H9 (cell line): ENCODE measurements around the gene LYST. TPM values are rescaled to one million over a fixed set of nuclear protein-coding genes. Genes with fewer than 3 reads are reported as not detected.

ENCODE experiments used
- DNase-seq: peaks from one replicate; pipeline ENCODE4 v3.0.0-alpha.2; 2017
- H2AFZ ChIP-seq: one replicate; pipeline ENCODE4 v1.6.1; 2013; ENCODE audit warnings: mild to moderate bottlenecking, low read length, control low read depth, moderate library complexity
- H2AK5ac ChIP-seq: 2 replicates; pipeline ENCODE4 v1.6.1; 2013; ENCODE audit warnings: low read length, control low read depth, mixed read lengths; ENCODE audit not compliant: insufficient read length
- H2BK120ac ChIP-seq: one replicate; pipeline ENCODE4 v1.6.1; 2013; ENCODE audit warnings: low read depth, mild to moderate bottlenecking, low read length, control low read depth, inconsistent platforms; ENCODE audit not compliant: poor library complexity, severe bottlenecking
- H2BK12ac ChIP-seq: 2 replicates; pipeline ENCODE4 v1.6.1; 2013; ENCODE audit warnings: low read length, control low read depth, mixed read lengths, low read depth; ENCODE audit not compliant: insufficient read length
- H2BK15ac ChIP-seq: 2 replicates; pipeline ENCODE4 v1.6.1; 2013; ENCODE audit warnings: low read depth, low read length, control low read depth
- H2BK20ac ChIP-seq: one replicate; pipeline ENCODE4 v1.6.1; 2013; ENCODE audit warnings: low read depth, mild to moderate bottlenecking, low read length, control low read depth, inconsistent platforms; ENCODE audit not compliant: poor library complexity, severe bottlenecking
- H2BK5ac ChIP-seq: 2 replicates; pipeline ENCODE4 v1.6.1; 2013; ENCODE audit warnings: low read length, control low read depth, mixed read lengths; ENCODE audit not compliant: insufficient read length
- H3K14ac ChIP-seq: 2 replicates; pipeline ENCODE4 v1.6.1; 2013; ENCODE audit warnings: low read length, control low read depth; ENCODE audit not compliant: insufficient read depth
- H3K18ac ChIP-seq: 2 replicates; pipeline ENCODE4 v1.6.1; 2013; ENCODE audit warnings: low read depth, mild to moderate bottlenecking, mixed read lengths, low read length, control low read depth; ENCODE audit not compliant: insufficient read length
- H3K23ac ChIP-seq: 2 replicates; pipeline ENCODE4 v1.6.1; 2013; ENCODE audit warnings: low read length, control low read depth, mixed read lengths, low read depth; ENCODE audit not compliant: insufficient read length
- H3K23me2 ChIP-seq: 2 replicates; pipeline ENCODE4 v1.6.1; 2013; ENCODE audit warnings: low read depth, mild to moderate bottlenecking, mixed read lengths, low read length, control low read depth; ENCODE audit not compliant: insufficient read length, poor library complexity, severe bottlenecking
- H3K27ac ChIP-seq: 2 replicates; pipeline ENCODE4 v1.5.1; 2013; ENCODE audit warnings: low read length, control low read depth, mixed read lengths, low read depth; ENCODE audit not compliant: insufficient read length
- H3K27me3 ChIP-seq: 2 replicates; pipeline ENCODE4 v1.6.1; 2013; ENCODE audit warnings: low read length, control low read depth, inconsistent platforms; ENCODE audit not compliant: insufficient read depth
- H3K4ac ChIP-seq: 2 replicates; pipeline ENCODE4 v1.6.1; 2013; ENCODE audit warnings: low read depth, mild to moderate bottlenecking, control low read depth, inconsistent platforms, low read length, moderate library complexity
- H3K4me1 ChIP-seq: 2 replicates; pipeline ENCODE4 v1.6.1; 2013; ENCODE audit warnings: low read length, control low read depth, inconsistent platforms; ENCODE audit not compliant: insufficient read depth
- H3K4me2 ChIP-seq: 2 replicates; pipeline ENCODE4 v1.6.1; 2013; ENCODE audit warnings: low read length, control low read depth, mixed read lengths; ENCODE audit not compliant: insufficient read length, insufficient read depth
- H3K56ac ChIP-seq: 2 replicates; pipeline ENCODE4 v1.6.1; 2013; ENCODE audit warnings: low read depth, mild to moderate bottlenecking, mixed read lengths, low read length, control low read depth; ENCODE audit not compliant: insufficient read length
- H3K79me1 ChIP-seq: 2 replicates; pipeline ENCODE4 v1.6.1; 2013; ENCODE audit warnings: low read depth, mild to moderate bottlenecking, moderate library complexity, low read length, control low read depth, inconsistent platforms; ENCODE audit not compliant: insufficient read depth, poor library complexity, severe bottlenecking
- H3K79me2 ChIP-seq: 2 replicates; pipeline ENCODE4 v1.6.1; 2013; ENCODE audit warnings: low read length, control low read depth, inconsistent platforms; ENCODE audit not compliant: insufficient read depth
- H3K9ac ChIP-seq: 2 replicates; pipeline ENCODE4 v1.6.1; 2013; ENCODE audit warnings: low read length, control low read depth, mixed read lengths; ENCODE audit not compliant: insufficient read length; ENCODE audit errors: extremely low read depth
- H3K9me3 ChIP-seq: one replicate; pipeline ENCODE4 v1.6.1; 2013; ENCODE audit warnings: low read depth, low read length, inconsistent platforms; ENCODE audit not compliant: control insufficient read depth
- H3T11ph ChIP-seq: one replicate; pipeline ENCODE4 v1.6.1; 2013; ENCODE audit warnings: mild to moderate bottlenecking, low read length, control low read depth, inconsistent platforms
- H4K20me1 ChIP-seq: one replicate; pipeline ENCODE4 v1.6.1; 2013; ENCODE audit not compliant: control insufficient read depth, insufficient read length, insufficient read depth
- H4K5ac ChIP-seq: 2 replicates; pipeline ENCODE4 v1.6.1; 2013; ENCODE audit warnings: low read depth, mild to moderate bottlenecking, mixed read lengths, low read length, control low read depth; ENCODE audit not compliant: insufficient read length
- H4K8ac ChIP-seq: replicated peaks from 2 replicates; pipeline ENCODE4 v1.6.1; 2013; ENCODE audit warnings: low read length, control low read depth, mixed read lengths, low read depth; ENCODE audit not compliant: insufficient read length
- H4K91ac ChIP-seq: 2 replicates; pipeline ENCODE4 v1.6.1; 2013; ENCODE audit warnings: low read depth, mild to moderate bottlenecking, moderate library complexity, mixed read lengths, low read length, control low read depth; ENCODE audit not compliant: insufficient read length
- H3K27ac Mint-ChIP-seq, 3 experiments: 2 replicates in 2 of 3; 3 replicates in 1 of 3; pipeline ENCODE4 v1.8.0; 2020 to 2021; ENCODE audit warnings: mixed read lengths in 3 of 3, mild to moderate bottlenecking in 1 of 3, moderate library complexity in 1 of 3
- H3K27me3 Mint-ChIP-seq: 2 replicates; pipeline ENCODE4 v1.8.0; 2021; ENCODE audit warnings: low read depth, mild to moderate bottlenecking, moderate library complexity, mixed read lengths
- H3K36me3 Mint-ChIP-seq, 3 experiments: 2 replicates in 2 of 3; 3 replicates in 1 of 3; pipeline ENCODE4 v1.8.0; 2020 to 2021; ENCODE audit warnings: low read depth in 3 of 3, mixed read lengths in 3 of 3; ENCODE audit not compliant: insufficient read depth in 1 of 3
- H3K4me1 Mint-ChIP-seq, 2 experiments: 2 replicates each; pipeline ENCODE4 v1.8.0; 2020; ENCODE audit warnings: mixed read lengths in 2 of 2
- H3K4me3 Mint-ChIP-seq, 2 experiments: 2 replicates in 1 of 2; 3 replicates in 1 of 2; pipeline ENCODE4 v1.8.0; 2020 to 2021; ENCODE audit warnings: mild to moderate bottlenecking in 2 of 2, mixed read lengths in 2 of 2, moderate library complexity in 1 of 2
- H3K9me3 Mint-ChIP-seq, 2 experiments: 2 replicates in 1 of 2; 3 replicates in 1 of 2; pipeline ENCODE4 v1.8.0; 2020; ENCODE audit warnings: mild to moderate bottlenecking in 2 of 2, mixed read lengths in 2 of 2, moderate library complexity in 1 of 2
- WGBS: extraction: QIAGEN DNeasy Blood & Tissue Kit; methylation state at CpG from one replicate; pipeline ENCODE4 v1.1.7; 2013; ENCODE audit warnings: missing lambda C conversion rate, low lambda C conversion rate, mixed read lengths; ENCODE audit not compliant: insufficient read length; ENCODE audit errors: extremely low coverage; 5-methylcytosine and 5-hydroxymethylcytosine counted together
- total RNA-seq: library from RNA; stranded (reverse); gene quantifications from 2 replicates; pipeline ENCODE4 v1.2.1, GENCODE V29; 2021
- TF ChIP-seq, protein P1 (sequence below): fragments of 200-600 bp; sonication (generic); conservative IDR thresholded peaks from 3 replicates; pipeline ENCODE4 v1.8.0; 2021; ENCODE audit warnings: antibody characterized with exemption, mild to moderate bottlenecking

Gene LYST
- total RNA-seq, 1 experiment from 2014 or later = 0.13 TPM

DNA sequence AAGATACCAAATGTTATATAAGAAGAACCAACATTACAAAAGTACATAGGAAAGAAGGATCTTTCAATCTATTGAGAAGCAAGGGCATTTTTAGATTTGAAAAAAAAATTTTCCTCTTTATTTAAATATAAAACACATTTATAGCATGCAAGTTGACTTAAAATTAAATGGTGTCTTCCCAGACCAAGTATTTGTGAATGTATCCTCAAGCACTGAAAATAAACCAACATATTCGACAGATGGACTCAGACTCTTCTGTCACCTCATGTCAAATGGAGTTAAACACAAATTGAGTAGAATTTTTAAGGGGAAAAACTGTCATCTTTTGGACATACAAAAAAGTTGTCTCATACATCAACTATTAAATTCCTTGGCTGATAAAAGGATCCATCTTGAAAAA is 140.1 kb downstream of the LYST start:
- Histone ChIP-seq H3K4me1 (no peaks in the 10 kb centered on the region), H3T11ph (no peak overlapping the region), H3K9ac (no peak overlapping the region), H3K56ac (no peak overlapping the region), H3K23me2 (no peaks in the 10 kb centered on the region), H2BK20ac (no peak overlapping the region), H2AFZ (no peak overlapping the region), H4K8ac (no peak overlapping the region), H4K20me1 (no peaks in the 10 kb centered on the region), H3K23ac (no peak overlapping the region), H3K4ac (no peak overlapping the region), H2BK12ac (no peak overlapping the region), H3K79me1 (no peaks in the 10 kb centered on the region), H4K5ac (no peak overlapping the region), H3K79me2 (no peaks in the 10 kb centered on the region), H2BK120ac (no peak overlapping the region), H2AK5ac (no peak overlapping the region), H3K18ac (no peak overlapping the region), H3K14ac (no peak overlapping the region), H3K9me3 (no peaks in the 10 kb centered on the region), H2BK5ac (no peak overlapping the region), H3K27me3 (no peaks in the 10 kb centered on the region), H3K27ac (no peak overlapping the region), H2BK15ac (no peak overlapping the region), H3K4me2 (no peak overlapping the region), H4K91ac (no peak overlapping the region)
- DNase-seq = no peak
- Mint-ChIP-seq H3K9me3 (no peaks in the 10 kb centered on the region), H3K4me1 (peaks cover 0 to 3% of the 10 kb centered on the region in 2 experiments; a peak in 1 of 4 replicates), H3K36me3 (no peaks in the 10 kb centered on the region), H3K27me3 (no peaks in the 10 kb centered on the region), H3K4me3 (no peak overlapping the region), H3K27ac (no peak overlapping the region)
- TF ChIP-seq, protein P1, sequence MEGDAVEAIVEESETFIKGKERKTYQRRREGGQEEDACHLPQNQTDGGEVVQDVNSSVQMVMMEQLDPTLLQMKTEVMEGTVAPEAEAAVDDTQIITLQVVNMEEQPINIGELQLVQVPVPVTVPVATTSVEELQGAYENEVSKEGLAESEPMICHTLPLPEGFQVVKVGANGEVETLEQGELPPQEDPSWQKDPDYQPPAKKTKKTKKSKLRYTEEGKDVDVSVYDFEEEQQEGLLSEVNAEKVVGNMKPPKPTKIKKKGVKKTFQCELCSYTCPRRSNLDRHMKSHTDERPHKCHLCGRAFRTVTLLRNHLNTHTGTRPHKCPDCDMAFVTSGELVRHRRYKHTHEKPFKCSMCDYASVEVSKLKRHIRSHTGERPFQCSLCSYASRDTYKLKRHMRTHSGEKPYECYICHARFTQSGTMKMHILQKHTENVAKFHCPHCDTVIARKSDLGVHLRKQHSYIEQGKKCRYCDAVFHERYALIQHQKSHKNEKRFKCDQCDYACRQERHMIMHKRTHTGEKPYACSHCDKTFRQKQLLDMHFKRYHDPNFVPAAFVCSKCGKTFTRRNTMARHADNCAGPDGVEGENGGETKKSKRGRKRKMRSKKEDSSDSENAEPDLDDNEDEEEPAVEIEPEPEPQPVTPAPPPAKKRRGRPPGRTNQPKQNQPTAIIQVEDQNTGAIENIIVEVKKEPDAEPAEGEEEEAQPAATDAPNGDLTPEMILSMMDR = no peak
- WGBS = no CpG with 5 or more reads among the region's 1 CpG
